ENCODE results near the gene LRRC8B.
"Not testable (repeated sequence)": the region's sequence is repeated elsewhere in the genome, so short reads cannot be mapped to it uniquely, and the experiment has no call there.

The LRRC8B gene

DNA sequence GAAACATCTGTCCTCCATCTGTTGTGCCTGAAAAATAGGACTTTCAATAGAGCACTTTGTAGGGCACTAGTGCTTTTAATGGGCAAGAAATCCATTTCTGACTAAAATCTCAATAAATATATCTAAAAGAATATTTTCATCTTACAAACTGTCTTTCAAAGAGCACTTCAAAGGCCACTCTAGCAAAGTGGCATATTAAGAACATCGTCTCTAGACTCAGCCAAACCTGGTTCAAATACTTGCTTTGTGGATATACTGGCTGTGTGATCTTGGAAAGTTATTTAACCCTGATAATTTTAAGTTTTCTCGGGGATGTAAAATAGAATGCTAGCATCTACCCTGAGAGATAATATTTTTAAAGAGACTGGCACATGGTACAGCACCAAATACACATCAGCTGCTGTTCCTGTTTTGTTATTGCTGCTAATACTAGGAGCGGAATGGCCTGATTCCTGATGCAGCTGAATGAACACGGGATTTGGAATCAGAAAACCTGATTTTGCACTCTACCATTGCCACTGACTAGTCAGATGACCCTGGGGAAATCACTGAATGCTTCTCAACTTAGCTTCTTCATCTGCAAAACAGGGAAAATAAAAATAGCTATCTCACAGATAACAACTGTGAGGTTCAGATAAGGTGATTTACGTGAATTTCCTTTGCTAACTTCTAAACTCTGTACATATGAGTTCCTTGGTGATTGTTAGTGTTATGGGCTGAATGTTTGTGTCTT lies 83.1 kb downstream of the LRRC8B start:
- DNase-seq (ENCODE audit: low read depth, low spot score): no peak

DNA sequence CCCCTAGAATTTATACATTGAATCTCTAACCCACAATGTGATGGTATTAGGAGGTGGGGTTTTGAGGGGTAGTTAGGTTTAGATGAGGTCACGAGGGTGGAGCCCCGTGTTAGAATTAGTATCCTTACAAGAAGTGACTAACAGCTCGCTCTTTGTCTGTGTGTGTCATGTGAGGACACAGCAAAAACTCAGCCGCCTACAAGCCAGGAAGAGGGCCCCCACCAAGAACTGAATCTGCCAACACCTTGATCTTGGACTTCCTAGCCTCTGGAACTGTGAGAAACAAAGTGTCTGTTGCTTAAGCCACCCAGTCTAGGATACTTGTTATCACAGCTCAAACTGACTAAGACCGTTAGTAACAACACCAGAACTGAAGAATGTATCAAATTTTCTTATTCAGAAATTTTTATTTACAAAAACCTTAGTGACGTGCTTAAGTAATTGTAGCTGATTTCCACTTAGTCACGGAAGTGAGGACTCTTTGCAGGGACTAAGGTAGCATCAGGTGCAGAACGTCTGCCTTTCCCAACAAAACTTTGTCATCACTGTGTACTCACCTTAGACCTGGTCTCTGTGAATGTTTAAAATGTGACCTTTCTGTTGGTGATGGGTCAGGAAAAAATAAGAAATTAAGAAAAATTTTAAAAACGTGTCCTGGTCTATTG lies 83.8 kb downstream of the LRRC8B start:
- no peak for DNase-seq (ENCODE audit: low read depth, low spot score)

DNA sequence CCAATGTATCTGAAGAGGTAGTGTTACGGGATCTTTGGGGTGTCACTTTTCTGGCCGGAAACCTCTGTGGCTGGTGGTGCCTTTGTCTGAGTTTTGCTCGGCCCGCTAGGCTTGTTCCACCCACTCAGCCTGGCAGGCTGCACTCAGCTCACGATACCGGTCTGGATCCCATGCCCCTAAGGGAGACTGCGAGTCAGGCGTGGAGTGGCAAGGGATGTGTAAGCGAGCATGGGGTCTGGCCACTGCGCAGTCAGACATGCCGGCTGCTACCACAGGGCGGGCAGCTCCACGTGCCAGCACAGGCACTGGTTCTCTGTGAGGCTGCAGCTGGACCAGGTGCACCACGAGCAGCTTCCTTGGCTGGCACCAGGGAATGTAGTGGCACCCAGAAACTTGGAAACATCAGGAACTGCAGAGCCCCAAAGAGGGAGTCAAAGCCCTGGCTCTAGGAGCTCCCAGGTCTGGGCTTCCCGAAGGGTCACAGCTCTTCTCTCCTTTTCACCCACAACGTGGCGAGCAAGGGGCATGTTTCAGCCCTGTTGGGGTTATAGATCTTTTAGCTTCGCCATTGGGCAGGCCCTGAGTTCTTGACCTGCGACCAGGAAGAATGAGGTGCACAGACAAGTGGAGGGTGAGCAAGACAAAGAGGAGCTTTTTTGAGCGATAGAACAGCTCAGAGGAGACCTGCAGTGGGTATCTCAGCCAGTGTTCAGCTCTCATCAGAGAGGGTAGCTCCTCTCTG lies 84.5 kb downstream of the LRRC8B start:
- no peak for DNase-seq (ENCODE audit: low read depth, low spot score)

DNA sequence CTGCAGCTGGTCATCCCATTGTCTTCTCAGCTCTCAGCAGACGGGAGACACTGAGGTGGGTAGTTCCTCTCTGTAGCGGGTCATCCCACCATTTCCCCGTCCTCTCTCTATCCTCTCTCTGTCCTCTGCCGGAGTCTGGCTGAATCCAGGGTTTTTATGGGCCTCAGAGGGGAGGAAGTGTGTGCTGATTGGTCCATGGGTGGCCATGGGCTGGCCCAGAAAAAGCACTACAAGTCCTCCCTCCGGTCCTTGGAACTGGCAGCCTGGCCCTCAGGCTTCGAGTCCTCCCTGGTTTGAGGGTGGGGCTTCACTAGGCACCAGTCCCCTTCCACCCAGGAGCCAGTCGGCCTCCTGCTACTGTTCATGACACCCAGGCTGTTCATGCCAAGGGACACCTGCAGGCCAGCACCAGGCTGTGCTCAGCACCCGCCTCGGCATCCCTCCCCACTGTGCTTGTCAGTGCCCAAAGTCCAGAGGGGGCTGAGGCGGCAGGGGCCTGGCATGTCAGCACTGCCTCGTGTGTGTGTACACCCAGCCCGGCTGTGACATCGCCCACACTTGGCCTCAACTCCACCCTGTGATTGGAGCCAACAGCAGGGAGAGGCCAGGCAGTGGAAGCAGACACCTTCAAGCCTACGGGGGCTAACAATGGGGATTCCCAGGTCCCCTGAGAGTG lies 85.3 kb downstream of the LRRC8B start:
- DNase-seq (ENCODE audit: low read depth, low spot score): no peak

DNA sequence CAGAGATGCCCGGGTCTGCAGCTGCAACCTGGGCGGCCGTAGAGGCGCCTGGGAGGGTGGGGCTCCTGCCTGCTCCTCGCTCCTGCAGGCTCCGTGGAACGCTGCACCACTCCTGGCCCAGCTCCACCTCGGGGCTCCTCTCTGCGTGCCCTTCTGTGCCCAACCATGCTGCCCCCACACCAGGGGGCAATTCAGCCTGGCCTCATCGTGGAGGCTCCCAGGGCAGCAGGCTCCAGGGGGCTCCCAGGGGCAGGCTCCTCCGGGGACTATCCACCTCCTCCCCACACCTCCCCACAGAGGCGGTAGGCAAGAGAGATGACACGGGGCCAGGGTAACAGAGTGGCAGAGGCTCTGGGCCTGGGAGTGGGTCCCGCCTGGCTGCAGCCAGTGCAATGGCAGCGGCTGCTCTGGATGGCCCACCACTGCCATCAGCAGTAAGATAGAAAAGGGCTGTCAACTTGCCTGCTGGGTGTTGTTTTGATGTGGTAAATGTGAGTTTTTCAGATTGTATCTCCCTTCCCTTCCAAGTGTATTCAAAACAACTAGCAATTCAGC lies 85.9 kb downstream of the LRRC8B start:
- DNase-seq (ENCODE audit: low read depth, low spot score): no peak

DNA sequence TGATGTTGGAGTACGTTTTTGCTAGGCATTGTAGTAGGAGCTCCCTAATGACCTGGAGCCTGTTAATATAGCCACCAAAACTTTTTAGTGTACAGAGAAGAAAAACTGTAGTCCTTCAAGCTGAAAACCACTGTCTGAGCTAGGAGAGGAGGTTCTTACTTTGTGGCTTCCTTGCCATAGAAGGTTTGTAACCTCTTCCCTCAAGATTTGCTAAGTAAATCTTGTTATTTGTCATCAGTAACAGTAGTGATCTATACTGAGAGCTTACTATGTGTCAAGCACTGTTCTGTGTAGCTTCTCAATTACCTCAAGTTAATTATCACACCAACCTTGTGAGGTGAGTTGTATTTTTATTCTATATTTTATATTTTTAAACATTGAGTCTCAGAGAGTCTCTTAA lies 87.1 kb downstream of the LRRC8B start:
- DNase-seq (ENCODE audit: low read depth, low spot score): no peak

DNA sequence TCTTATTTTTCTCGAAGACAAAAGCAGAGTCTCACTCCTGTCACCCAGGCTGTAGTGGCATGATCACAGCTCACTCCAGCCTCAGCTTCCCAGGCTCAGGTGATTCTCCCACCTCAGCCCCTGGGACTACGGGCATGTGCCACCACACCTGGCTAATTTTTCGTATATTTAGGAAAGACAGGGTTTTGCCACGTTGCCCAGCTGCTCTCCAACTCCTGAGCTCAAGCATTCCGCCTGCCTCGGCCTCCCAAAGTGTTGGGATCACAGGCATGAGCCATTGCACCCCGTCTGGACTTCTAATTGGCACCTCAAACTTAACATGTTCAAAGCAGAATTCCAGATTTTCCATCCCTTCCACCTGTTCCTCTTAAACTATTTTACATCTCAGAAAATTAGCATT lies 89.3 kb downstream of the LRRC8B start:
- no peak for DNase-seq (ENCODE audit: low read depth, low spot score)

DNA sequence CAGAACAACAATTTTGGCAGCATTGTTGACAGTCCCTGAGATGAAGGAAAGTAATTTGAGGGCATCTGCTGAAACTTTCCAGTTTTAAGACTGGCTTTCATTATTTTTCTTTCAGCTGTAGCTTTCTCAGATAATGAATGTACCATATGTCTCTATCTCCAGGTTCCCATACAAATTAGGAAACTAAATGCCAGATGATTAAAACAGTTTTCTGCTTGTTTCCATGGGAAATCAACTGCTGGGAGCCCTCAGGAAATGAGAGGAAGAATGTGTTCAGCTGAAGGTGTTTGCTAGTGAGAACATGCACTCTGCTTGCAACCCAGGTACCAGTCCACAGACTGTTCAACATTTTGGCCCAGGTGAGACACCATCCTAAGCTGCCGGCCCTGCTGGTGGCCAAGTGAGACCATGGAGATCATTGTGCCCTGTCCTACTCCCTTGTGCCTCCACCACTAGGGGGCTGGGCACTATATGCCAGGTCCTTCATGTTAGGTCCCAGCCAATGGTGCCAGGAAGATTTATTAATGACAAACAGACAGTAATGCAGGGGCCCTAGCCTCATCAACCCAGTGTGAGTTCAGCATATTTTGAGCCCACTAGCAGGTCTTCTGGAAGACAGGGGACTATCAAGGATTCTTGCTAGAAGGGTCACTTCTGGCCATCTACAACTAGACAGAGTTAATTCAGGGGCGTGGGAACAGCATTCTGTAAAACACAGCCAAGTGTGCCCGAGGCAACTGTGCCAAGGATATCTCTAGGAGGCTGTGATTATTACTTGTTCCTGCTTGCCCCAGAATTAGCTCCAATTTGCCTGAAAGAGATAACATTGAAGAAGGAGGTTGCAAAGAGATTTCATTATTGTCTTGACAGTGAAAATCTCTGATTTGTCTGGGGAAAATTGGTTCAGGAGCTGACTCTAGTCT lies 91.3 kb downstream of the LRRC8B start:
- no peak for DNase-seq (ENCODE audit: low read depth, low spot score)

DNA sequence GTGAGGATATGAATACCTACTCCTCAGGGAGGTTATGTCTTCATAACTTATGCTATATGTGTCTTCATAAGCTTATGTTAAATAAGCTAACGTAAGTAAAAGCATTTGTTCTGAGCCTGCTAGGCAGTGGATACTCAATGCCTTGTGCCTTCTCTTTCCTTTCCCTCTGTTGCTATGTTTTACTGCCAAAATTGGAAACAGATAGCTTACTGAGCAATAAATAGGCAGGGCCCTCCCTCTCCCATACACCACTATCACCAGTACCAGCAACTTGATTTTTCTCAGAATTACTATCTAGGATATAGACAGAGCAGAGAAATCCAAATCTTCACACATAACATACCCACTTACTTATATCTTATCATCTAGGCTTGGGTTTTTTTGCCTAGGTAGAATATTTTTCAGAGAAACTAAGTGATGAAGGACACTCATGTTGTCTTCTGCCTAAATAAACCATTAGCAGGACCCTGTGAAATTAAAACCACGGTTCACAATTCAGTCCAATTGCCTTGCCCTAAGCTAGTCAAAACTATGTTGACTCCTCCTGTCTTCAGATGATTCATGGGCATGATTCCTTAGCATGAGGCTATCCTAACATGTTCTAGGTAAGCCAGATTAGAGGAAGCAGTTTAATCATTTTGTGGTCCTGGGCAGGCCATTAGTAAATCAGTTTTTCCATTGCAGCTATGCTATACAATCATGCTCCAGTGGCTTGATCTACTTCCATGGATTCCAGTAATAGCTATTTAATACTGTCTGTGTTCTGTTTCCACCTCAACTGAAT lies 92.4 kb downstream of the LRRC8B start:
- DNase-seq (ENCODE audit: low read depth, low spot score): no peak

DNA sequence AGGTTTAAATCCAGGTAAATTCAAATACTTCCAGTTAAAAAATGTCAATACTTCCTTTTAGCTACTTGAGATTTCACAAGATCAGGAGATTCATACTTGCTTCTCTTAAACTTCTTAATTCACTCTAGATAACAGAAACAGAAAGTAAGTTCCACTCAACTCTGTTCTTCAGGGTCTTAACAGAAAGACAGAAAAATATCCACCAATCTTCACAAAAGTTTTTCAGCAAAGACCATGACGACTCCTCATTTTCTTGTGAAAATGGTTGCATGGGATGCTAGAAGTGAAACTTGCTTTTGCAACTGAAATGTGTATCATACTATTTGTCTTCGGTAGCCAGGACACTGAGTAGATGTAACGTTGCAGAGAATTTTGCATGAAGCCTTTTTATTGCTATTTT lies 96.0 kb downstream of the LRRC8B start:
- no peak for DNase-seq (ENCODE audit: low read depth, low spot score)

DNA sequence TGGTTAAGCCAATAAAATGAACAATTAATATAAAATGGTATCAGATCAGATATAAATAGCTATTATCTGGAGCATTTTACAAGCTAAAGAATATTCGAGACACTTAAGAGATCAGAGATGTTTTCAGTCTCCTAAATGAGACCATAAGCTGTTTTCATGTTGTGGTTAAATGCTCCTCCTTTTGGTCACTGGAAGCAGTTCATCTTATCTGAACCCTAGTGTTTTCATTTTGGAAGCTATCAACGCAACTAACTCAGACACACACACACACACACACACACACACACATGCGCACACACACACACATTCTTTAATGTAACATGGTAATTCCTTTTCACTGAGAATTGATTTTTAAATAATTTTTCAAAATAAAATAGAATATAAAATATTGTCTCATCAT lies 98.3 kb downstream of the LRRC8B start:
- DNase-seq (ENCODE audit: low read depth, low spot score): no peak

DNA sequence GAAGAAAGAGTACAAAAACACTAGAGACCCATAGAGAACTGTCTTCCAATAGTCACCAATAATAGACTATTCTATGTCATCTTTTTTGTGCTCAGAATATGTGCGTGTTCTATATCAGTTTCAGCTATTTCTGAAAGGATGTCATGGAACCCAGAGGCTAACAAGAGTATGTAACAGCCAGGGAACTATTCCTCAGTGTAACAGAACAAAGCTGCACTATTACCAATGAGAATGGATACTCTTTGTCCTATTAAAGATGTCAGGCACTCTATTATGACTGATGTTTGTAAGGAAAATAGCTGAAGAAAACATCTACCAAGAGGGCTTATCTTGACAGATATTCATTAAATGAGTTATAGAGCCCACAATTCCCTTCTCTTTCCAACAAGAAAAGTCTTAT lies 99.7 kb downstream of the LRRC8B start:
- DNase-seq (ENCODE audit: low read depth, low spot score): no peak

DNA sequence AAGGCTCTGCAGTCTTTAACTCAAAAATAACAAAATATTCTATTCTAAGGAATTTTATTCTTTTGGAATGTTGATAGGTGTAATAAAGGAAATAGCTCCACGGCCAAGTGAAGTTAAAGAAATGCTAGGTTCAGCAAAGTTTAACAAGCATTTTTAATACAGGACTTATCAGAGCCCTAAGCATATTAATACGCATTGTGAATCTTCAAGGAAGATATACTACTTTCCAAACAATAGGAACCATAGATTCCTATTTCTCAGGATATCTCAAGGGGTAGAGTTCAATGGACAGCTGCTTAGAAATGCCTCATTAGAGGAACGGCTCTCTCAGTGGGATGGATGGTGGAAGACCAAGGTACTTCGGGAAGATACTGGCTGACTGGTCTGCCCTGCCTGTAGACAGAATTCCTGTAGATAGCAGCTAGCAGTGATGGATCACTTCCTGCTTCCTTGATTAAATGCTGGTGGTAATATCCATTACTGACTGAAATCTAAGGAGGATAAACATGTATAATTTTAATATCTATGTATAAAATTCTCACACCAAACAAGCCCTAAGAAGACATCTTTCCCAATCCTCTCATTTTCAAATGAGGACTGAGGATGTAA lies 100.2 kb downstream of the LRRC8B start:
- DNase-seq (ENCODE audit: low read depth, low spot score): no peak

DNA sequence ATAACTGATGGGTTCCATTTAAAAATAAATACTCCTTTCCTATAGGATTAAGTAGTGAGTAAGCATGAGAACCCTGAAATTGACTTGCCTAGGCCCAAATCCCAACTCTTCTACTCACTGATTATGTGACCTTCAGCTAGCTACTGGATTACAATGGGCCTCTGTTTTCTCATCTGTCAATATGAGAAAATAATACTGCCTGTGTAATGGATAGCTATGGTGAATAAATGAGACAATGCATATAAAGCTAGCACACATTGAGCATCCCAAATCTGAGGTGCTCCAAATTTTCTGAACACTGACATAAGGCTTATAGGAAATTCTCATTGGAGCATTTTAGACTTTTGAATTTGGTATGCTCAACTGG lies 103.0 kb downstream of the LRRC8B start:
- no peak for DNase-seq (ENCODE audit: low read depth, low spot score)

DNA sequence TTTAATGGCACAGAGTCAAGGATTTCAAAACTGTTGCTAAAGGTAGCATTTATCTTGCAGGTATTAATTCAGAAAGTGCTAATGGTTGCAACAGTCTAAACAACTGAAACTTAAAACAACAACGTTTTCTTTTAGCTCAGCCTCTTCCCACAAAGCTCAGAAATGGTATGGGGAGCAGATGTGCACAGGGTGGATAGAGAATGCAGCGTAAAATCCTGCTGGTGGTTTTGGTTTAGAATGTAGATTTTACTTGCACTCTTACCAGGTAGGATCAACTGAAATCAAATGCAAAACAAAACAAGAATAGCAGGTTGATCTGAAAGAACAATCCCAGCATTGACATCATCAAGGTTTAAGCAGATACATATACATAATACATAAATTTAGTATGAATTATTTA lies 104.5 kb downstream of the LRRC8B start:
- no peak for DNase-seq (ENCODE audit: low read depth, low spot score)

DNA sequence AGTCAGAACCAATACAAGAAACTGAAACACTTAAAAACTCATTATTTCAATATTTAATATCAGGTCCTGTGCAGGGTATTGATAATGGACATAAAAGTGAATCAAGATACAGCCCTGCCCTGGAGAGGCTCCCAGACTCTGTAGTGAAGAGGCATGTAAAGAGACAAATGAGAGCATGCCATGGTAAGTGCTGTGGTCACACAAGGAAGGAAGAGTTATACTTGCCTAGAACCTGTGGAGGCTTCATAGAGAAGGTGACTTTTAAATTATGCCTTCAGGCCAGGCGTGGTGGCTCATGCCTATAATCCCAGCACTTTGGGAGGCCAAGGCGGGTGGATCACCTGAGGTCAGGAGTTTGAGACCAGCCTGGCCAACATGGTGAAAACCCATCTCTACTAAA lies 105.0 kb downstream of the LRRC8B start:
- DNase-seq (ENCODE audit: low read depth, low spot score): not testable (repeated sequence)

DNA sequence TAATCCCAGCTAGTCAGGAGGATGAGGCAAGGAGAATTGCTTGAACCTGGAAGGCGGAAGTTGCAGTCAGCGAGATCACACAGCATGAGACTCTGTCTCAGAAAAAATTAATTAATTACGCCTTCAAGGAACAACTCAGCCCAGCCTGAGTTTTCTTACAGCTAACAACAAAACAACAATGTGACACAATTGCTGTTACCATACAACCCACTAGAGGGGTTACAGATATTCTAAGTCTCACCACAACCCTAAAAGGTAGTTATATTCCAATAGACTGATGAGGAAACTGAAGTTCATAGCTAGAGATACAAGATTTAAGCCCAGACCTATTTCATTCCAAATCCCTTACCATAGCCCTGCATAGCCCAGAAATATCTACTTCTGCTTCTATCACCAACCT lies 105.4 kb downstream of the LRRC8B start:
- DNase-seq (ENCODE audit: low read depth, low spot score): no peak

DNA sequence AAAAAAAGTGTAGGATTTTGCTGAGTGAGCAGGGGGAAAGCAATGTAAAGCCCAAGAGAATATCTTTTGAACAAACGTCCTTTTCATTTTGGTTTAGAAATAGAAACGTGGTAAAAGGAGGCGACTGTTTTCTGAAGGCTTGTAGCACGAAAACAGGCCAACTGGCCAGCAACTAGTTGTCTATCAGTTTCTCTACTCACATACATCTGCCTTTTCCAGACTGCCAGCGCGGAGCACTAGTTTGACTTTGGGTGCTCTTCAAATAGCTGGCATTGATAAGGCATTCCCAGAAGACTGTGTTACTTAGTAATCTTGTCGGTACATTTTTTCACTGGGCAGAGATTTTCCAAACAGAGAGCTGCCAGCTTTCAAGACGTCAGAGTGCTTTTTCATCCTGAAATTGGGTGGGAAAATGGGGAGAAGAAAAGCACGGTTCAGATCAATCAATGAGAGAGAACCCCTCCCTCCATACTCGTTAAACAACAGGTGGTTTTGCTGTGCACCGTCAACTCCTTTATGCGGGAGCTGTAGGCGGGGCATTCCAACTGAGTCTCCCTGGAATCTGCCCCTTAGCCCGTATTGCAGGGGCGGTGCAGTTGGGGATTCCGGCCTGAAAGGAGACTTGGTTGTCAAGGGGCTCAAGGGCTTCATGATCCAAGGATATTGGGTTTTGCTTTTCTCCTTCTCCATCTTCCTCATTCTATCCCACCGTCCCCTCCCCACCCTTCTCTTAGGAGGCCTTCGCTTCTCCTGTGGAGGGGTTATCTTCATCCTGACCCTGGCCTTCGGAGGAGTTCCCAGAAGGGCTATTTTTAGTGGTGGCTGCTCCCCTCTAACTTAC lies 107.4 kb downstream of the LRRC8B start:
- DNase-seq (ENCODE audit: low read depth, low spot score): no peak

Measured in iPS DF 19.7 (cell line).